Measurements from ENCODE around the gene LENEP.

GRCh38 chr1:154962156-154962749 is 31.1 kb upstream of the LENEP start:
- TF ChIP-seq CTCF (IDR thresholded peaks at IDR 0.05) = no peak
- no peak for TF ChIP-seq POLR2A (IDR thresholded peaks at IDR 0.05)
